ENCODE data around the gene TMEM273. TPM values are rescaled to one million over a fixed set of nuclear protein-coding genes. Genes with fewer than 3 reads are reported as not detected.

The TMEM273 gene
- total RNA-seq, 1 donor: not detected

GRCh38 chr10:49173201-49173772 is 14.9 kb downstream of the TMEM273 start:
- H3K4me3 ChIP-seq (ENCODE audit: insufficient read depth, low read length): no peak overlapping the region
- H2AFZ ChIP-seq (ENCODE audit: low read length): no peak overlapping the region
- peak; percentile 39 for DNase-seq (ENCODE audit: insufficient read length, low spot score, missing footprints)
- no peaks in the 10 kb centered on the region for H3K9me3 ChIP-seq (ENCODE audit: low read depth, low read length)
- no peaks in the 10 kb centered on the region for H3K36me3 ChIP-seq (ENCODE audit: insufficient read depth, low read length)
- H3K27ac ChIP-seq (ENCODE audit: low read depth, low read length): no peak overlapping the region
- no peaks in the 10 kb centered on the region for H3K27me3 ChIP-seq (ENCODE audit: insufficient read depth, low read length)
- no peaks in the 10 kb centered on the region for H3K79me2 ChIP-seq (ENCODE audit: insufficient read depth, low read length)
- no peak for TF ChIP-seq CTCF (IDR thresholded peaks at IDR 0.05; ENCODE audit: extremely low read depth, low read depth, low read length)
- no peak overlapping the region for H3K4me2 ChIP-seq (ENCODE audit: insufficient read depth, low read length)
- peaks cover 13% of the 10 kb centered on the region for H3K4me1 ChIP-seq (ENCODE audit: insufficient read depth, low read length)
- H4K20me1 ChIP-seq (ENCODE audit: insufficient read depth, low read length): no peaks in the 10 kb centered on the region

- no peak for DNase-seq (ENCODE audit: insufficient read length, low spot score, missing footprints)
- no peak overlapping the region for H3K27ac ChIP-seq (ENCODE audit: low read depth, low read length)
- no peaks in the 10 kb centered on the region for H4K20me1 ChIP-seq (ENCODE audit: insufficient read depth, low read length)
- no peak overlapping the region for H3K4me2 ChIP-seq (ENCODE audit: insufficient read depth, low read length)
- H3K4me3 ChIP-seq (ENCODE audit: insufficient read depth, low read length): no peak overlapping the region
- H3K9me3 ChIP-seq (ENCODE audit: low read depth, low read length): no peaks in the 10 kb centered on the region
- peaks cover 9% of the 10 kb centered on the region for H3K4me1 ChIP-seq (ENCODE audit: insufficient read depth, low read length)
- no peaks in the 10 kb centered on the region for H3K79me2 ChIP-seq (ENCODE audit: insufficient read depth, low read length)
- no peak overlapping the region for H2AFZ ChIP-seq (ENCODE audit: low read length)
- H3K36me3 ChIP-seq (ENCODE audit: insufficient read depth, low read length): no peaks in the 10 kb centered on the region
- H3K27me3 ChIP-seq (ENCODE audit: insufficient read depth, low read length): no peaks in the 10 kb centered on the region
- TF ChIP-seq CTCF (IDR thresholded peaks at IDR 0.05; ENCODE audit: extremely low read depth, low read depth, low read length): no peak
These were observed 15.4 kb downstream of the TMEM273 start for GRCh38 chr10:49172777-49173132.

GRCh38 chr10:49172061-49172776 is 16.0 kb downstream of the TMEM273 start:
- no peak overlapping the region for H3K4me2 ChIP-seq (ENCODE audit: insufficient read depth, low read length)

More at GRCh38 chr10:49172061-49172776, 16.0 kb downstream of the TMEM273 start:
- no peaks in the 10 kb centered on the region for H3K79me2 ChIP-seq (ENCODE audit: insufficient read depth, low read length)
- H3K9me3 ChIP-seq (ENCODE audit: low read depth, low read length): no peaks in the 10 kb centered on the region
- no peaks in the 10 kb centered on the region for H3K36me3 ChIP-seq (ENCODE audit: insufficient read depth, low read length)
- TF ChIP-seq CTCF (IDR thresholded peaks at IDR 0.05; ENCODE audit: extremely low read depth, low read depth, low read length): no peak
- no peaks in the 10 kb centered on the region for H4K20me1 ChIP-seq (ENCODE audit: insufficient read depth, low read length)
- no peak overlapping the region for H3K4me3 ChIP-seq (ENCODE audit: insufficient read depth, low read length)
- H2AFZ ChIP-seq (ENCODE audit: low read length): no peak overlapping the region
- H3K27me3 ChIP-seq (ENCODE audit: insufficient read depth, low read length): no peaks in the 10 kb centered on the region
- DNase-seq (ENCODE audit: insufficient read length, low spot score, missing footprints): peak; percentile 68
- H3K4me1 ChIP-seq (ENCODE audit: insufficient read depth, low read length): peaks cover 4% of the 10 kb centered on the region
- no peak overlapping the region for H3K27ac ChIP-seq (ENCODE audit: low read depth, low read length)
